HCT116 (cell line): ENCODE results near the gene GTF3C2. TPM values are rescaled to one million over a fixed set of nuclear protein-coding genes. Genes with fewer than 3 reads are reported as not detected.

Experiments
- ATAC-seq: fragments of 200-7000 bp; cut with Tn5 transposase; 2 replicates; pipeline ENCODE4 v1.9.1; 2020; ENCODE audit warnings: mild to moderate bottlenecking, moderate library complexity
- BruUV-seq: library from RNA; stranded (reverse); fragments of 400-500 nt; replicated peaks from 2 replicates; lab custom pipeline; 2021; lab: Mats Ljungman, UMichigan
- CTCF ChIA-PET: fragments of 300-600 bp; sonication (Branson Sonifier 250); formaldehyde crosslinking; loops from one replicate; lab custom pipeline; 2021; ENCODE audit warnings: antibody characterized with exemption; lab: Charles Lee
- POLR2A ChIA-PET: fragments of 300-600, 350-600 bp; sonication (Branson Sonifier 250); formaldehyde crosslinking; loops from one replicate; lab custom pipeline; 2021; ENCODE audit warnings: antibody characterized with exemption; lab: Charles Lee
- RAD21 ChIA-PET, 2 experiments: fragments of 300-600 bp; sonication (Branson Sonifier 250); formaldehyde crosslinking; loops; one replicate each; lab custom pipeline; 2023; ENCODE audit warnings: low total read pairs in 2 of 2; ENCODE audit not compliant: uncharacterized antibody in 2 of 2, unreplicated experiment in 2 of 2, low non-redundant PET in 1 of 2; lab: Charles Lee
- DNase-seq: peaks from one replicate; pipeline ENCODE4 v3.0.0-alpha.2; 2010; ENCODE audit warnings: low read depth, low spot score
- H2AFZ ChIP-seq: fragments of 200-600 bp; shearing (Covaris generic), sonication (generic); 2 replicates; pipeline ENCODE4 v1.6.1; 2017; ENCODE audit warnings: low read depth, mixed run types, mixed read lengths, antibody characterized with exemption, low read length; ENCODE audit not compliant: poor library complexity, severe bottlenecking
- H3K27ac ChIP-seq: 2 replicates; pipeline ENCODE4 v1.5.1; 2012; ENCODE audit warnings: low read depth, low read length
- H3K27me3 ChIP-seq: fragments of 200-600 bp; sonication (generic); 2 replicates; pipeline ENCODE4 v1.6.1; 2016; ENCODE audit warnings: mixed run types, low read length, mixed read lengths; ENCODE audit not compliant: insufficient read depth
- H3K36me3 ChIP-seq, 2 experiments: fragments of 200-500 bp in 1 of 2; fragments of 200-600 bp in 1 of 2; sonication (Bioruptor generic) in 1 of 2; sonication (generic) in 1 of 2; 2 replicates each; pipeline versions ENCODE4 v1.5.1 to v1.6.1; 2014 to 2016; ENCODE audit warnings: low read length in 2 of 2, inconsistent platforms in 1 of 2, mixed read lengths in 1 of 2, mixed run types in 1 of 2; ENCODE audit not compliant: insufficient read depth in 2 of 2, control insufficient read depth in 1 of 2
- H3K4me1 ChIP-seq, 2 experiments: fragments of 200-600 bp in 1 of 2; sonication (generic) in 1 of 2; 2 replicates each; pipeline versions ENCODE4 v1.5.1 to v1.6.1; 2012 to 2017; ENCODE audit warnings: low read length in 2 of 2, inconsistent platforms in 1 of 2, mild to moderate bottlenecking in 1 of 2, mixed read lengths in 1 of 2, mixed run types in 1 of 2, moderate library complexity in 1 of 2; ENCODE audit not compliant: insufficient read depth in 2 of 2, control insufficient read depth in 1 of 2
- H3K4me2 ChIP-seq: fragments of 200-600 bp; sonication (generic); 2 replicates; pipeline ENCODE4 v1.6.1; 2017; ENCODE audit warnings: mixed run types, low read length, mixed read lengths
- H3K4me3 ChIP-seq, 2 experiments: fragments of 200-600 bp in 1 of 2; sonication (generic) in 1 of 2; replicated peaks in 1 of 2; 2 replicates each; pipeline ENCODE4 v1.5.1; 2011 to 2016; ENCODE audit warnings: low read length in 2 of 2, control low read depth in 1 of 2, low read depth in 1 of 2, mild to moderate bottlenecking in 1 of 2, mixed read lengths in 1 of 2, mixed run types in 1 of 2
- H3K79me2 ChIP-seq: fragments of 200-600 bp; sonication (generic); 2 replicates; pipeline ENCODE4 v1.6.1; 2017; ENCODE audit warnings: mild to moderate bottlenecking, mixed run types, low read length, moderate library complexity, mixed read lengths; ENCODE audit not compliant: insufficient read depth
- H3K9ac ChIP-seq: fragments of 200-600 bp; sonication (generic); 2 replicates; pipeline ENCODE4 v1.6.1; 2016; ENCODE audit warnings: low read length, mixed read lengths
- H3K9me2 ChIP-seq: fragments of 200-600 bp; sonication (generic), shearing (Covaris generic); 2 replicates; pipeline ENCODE4 v1.6.1; 2017; ENCODE audit warnings: mixed run types, mild to moderate bottlenecking, moderate library complexity; ENCODE audit not compliant: insufficient read depth
- H3K9me3 ChIP-seq, 2 experiments: fragments of 200-500 bp in 1 of 2; fragments of 200-600 bp in 1 of 2; sonication (Bioruptor generic) in 1 of 2; sonication (generic) in 1 of 2; 2 replicates each; pipeline ENCODE4 v1.6.1; 2014 to 2017; ENCODE audit warnings: low read length in 2 of 2, mixed read lengths in 2 of 2, inconsistent platforms in 1 of 2, low read depth in 1 of 2, mild to moderate bottlenecking in 1 of 2, mixed run types in 1 of 2, moderate library complexity in 1 of 2; ENCODE audit not compliant: control insufficient read depth in 1 of 2, insufficient read depth in 1 of 2
- H4K20me1 ChIP-seq: fragments of 200-600 bp; sonication (generic), shearing (Covaris generic); 2 replicates; pipeline ENCODE4 v1.6.1; 2017; ENCODE audit warnings: mixed run types, mild to moderate bottlenecking, moderate library complexity; ENCODE audit not compliant: insufficient read depth
- ATF3 ChIP-seq: IDR thresholded peaks from 2 replicates; pipeline ENCODE4 v1.6.1; 2012
- CBX3 ChIP-seq: IDR thresholded peaks from 2 replicates; pipeline ENCODE4 v1.6.1; 2012; ENCODE audit warnings: low read depth
- CEBPB ChIP-seq: IDR thresholded peaks from 2 replicates; pipeline ENCODE4 v1.6.1; 2012; ENCODE audit warnings: low read depth
- CTCF ChIP-seq, 3 experiments: fragments of 200-600 bp in 1 of 3; sonication (generic) in 1 of 3; IDR thresholded peaks in 2 of 3; conservative IDR thresholded peaks in 1 of 3; 2 replicates each; pipeline ENCODE4 v1.5.1; 2012 to 2017; ENCODE audit warnings: low read depth in 2 of 3, low read length in 2 of 3, antibody characterized with exemption in 1 of 3, borderline replicate concordance in 1 of 3, control low read depth in 1 of 3, mild to moderate bottlenecking in 1 of 3, mixed read lengths in 1 of 3, mixed run types in 1 of 3, moderate library complexity in 1 of 3; ENCODE audit not compliant: insufficient read depth in 1 of 3
- EGR1 ChIP-seq: IDR thresholded peaks from 2 replicates; pipeline ENCODE4 v1.6.1; 2012; ENCODE audit warnings: low read depth
- ELF1 ChIP-seq: IDR thresholded peaks from 2 replicates; pipeline ENCODE4 v1.6.1; 2012; ENCODE audit warnings: low read depth, borderline replicate concordance
- EZH2phosphoT487 ChIP-seq: fragments of 200-600 bp; IDR thresholded peaks from 2 replicates; pipeline ENCODE4 v1.6.1; 2018; ENCODE audit warnings: antibody characterized with exemption, borderline replicate concordance
- JUND ChIP-seq: IDR thresholded peaks from 2 replicates; pipeline ENCODE4 v1.6.1; 2012
- POLR2A ChIP-seq: IDR thresholded peaks from 2 replicates; pipeline ENCODE4 v1.7.0; 2011; ENCODE audit warnings: borderline replicate concordance; ENCODE audit not compliant: insufficient read depth, insufficient read length; ENCODE audit errors: extremely low read depth
- REST ChIP-seq: IDR thresholded peaks from 2 replicates; pipeline ENCODE4 v1.6.1; 2012; ENCODE audit warnings: low read depth
- SIN3A ChIP-seq: IDR thresholded peaks from 2 replicates; pipeline ENCODE4 v1.6.1; 2012; ENCODE audit warnings: low read depth
- SP1 ChIP-seq: IDR thresholded peaks from 2 replicates; pipeline ENCODE4 v1.6.1; 2012; ENCODE audit warnings: low read depth
- SRF ChIP-seq: IDR thresholded peaks from 2 replicates; pipeline ENCODE4 v1.6.1; 2012; ENCODE audit warnings: low read depth
- ZNF274 ChIP-seq: fragments of 200-500 bp; sonication (Bioruptor generic); IDR thresholded peaks from 2 replicates; pipeline ENCODE4 v1.6.1; 2014; ENCODE audit warnings: mild to moderate bottlenecking, low read depth, low read length, inconsistent platforms
- intact Hi-C: fragments of 100-400 bp; cut with micrococcal nuclease; formaldehyde crosslinking; loops from 2 replicates; pipeline ENCODE4 v1.10.0; 2022
- total RNA-seq: library from RNA; stranded (reverse); gene quantifications from one replicate; pipeline ENCODE4 v1.2.1, GENCODE V29; 2021; ENCODE audit not compliant: unreplicated experiment

The GTF3C2 gene
- total RNA-seq, 1 experiment from 2014 or later = 88.2 TPM

- intact Hi-C loops = no loop called here
- peaks cover 33 to 47% of the 10 kb centered on the region in 2 experiments; a peak in 3 of 4 replicates for H3K36me3 ChIP-seq
- POLR2A ChIA-PET = no interaction called here
Observed at GRCh38 chr2:27336173-27336572, 20.4 kb downstream of the GTF3C2 start.

More at GRCh38 chr2:27336173-27336572, 20.4 kb downstream of the GTF3C2 start:
- H3K4me1 ChIP-seq = no peaks in the 10 kb centered on the region
- RAD21 ChIA-PET = interaction anchor here in 1 of 2 experiments (0.6 kb wide), 1 partner anchor 89 kb away, joined by 3 read pairs; no protein-coding TSS in a partner anchor
- H3K27me3 ChIP-seq = no peaks in the 10 kb centered on the region
- ATAC-seq (no peak), DNase-seq (no peak)
- H3K9ac ChIP-seq = no peak overlapping the region
- CTCF ChIA-PET = no interaction called here
- no peak overlapping the region for H3K4me2 ChIP-seq
- no peak for TF ChIP-seq ZNF274
- no peak for TF ChIP-seq EGR1
- TF ChIP-seq CEBPB = no peak
- TF ChIP-seq ATF3 = no peak
- no peak for TF ChIP-seq EZH2phosphoT487
- no peak for TF ChIP-seq CBX3
- no peak for TF ChIP-seq REST
- TF ChIP-seq CTCF (IDR thresholded peaks at IDR 0.05 in 2 of 3, conservative IDR thresholded peaks at IDR 0.05 in 1 of 3; ENCODE audit: borderline replicate concordance in 1 of 3, insufficient read depth in 1 of 3, low read depth in 2 of 3, low read length in 2 of 3) = no peak
- TF ChIP-seq SRF = no peak
- no peak for TF ChIP-seq SIN3A
- no peak for TF ChIP-seq JUND
- no peak for TF ChIP-seq ELF1
- TF ChIP-seq SP1 = no peak
- no peak for TF ChIP-seq POLR2A
- H3K9me2 ChIP-seq = no peaks in the 10 kb centered on the region
- no peaks in the 10 kb centered on the region for H3K9me3 ChIP-seq
- no peak overlapping the region for H2AFZ ChIP-seq
- no peaks in the 10 kb centered on the region for H3K79me2 ChIP-seq
- H3K4me3 ChIP-seq = no peak overlapping the region
- BruUV-seq = no TSS peak
- H4K20me1 ChIP-seq = no peaks in the 10 kb centered on the region
- H3K27ac ChIP-seq = no peak overlapping the region
